CD4-positive, CD25-positive, alpha-beta regulatory T cell (primary cell): ENCODE measurements around the gene MAPKAP1. TPM values are rescaled to one million over a fixed set of nuclear protein-coding genes. Genes with fewer than 3 reads are reported as not detected.

ENCODE experiments used
- ATAC-seq, 2 donors: fragments of 150-1000 bp; cut with Tn5 transposase; one replicate each; pipeline ENCODE4 v1.10.0; 2021; ENCODE audit warnings: low read depth in 2 of 2, moderate number of reproducible peaks in 2 of 2, moderate library complexity in 1 of 2
- DNase-seq, 3 donors: peaks; one replicate each; pipeline versions ENCODE4 v3.0.0 to v3.0.0-alpha.2; 2012 to 2022; ENCODE audit warnings: mixed read lengths in 1 of 3
- H3K27ac ChIP-seq: one replicate; pipeline ENCODE4 v1.7.0; 2013; ENCODE audit warnings: mild to moderate bottlenecking, low read length; ENCODE audit not compliant: insufficient read depth, poor library complexity, severe bottlenecking
- H3K27me3 ChIP-seq: one replicate; pipeline ENCODE4 v1.7.0; 2013; ENCODE audit warnings: low read length; ENCODE audit not compliant: control insufficient read depth, insufficient read depth
- H3K36me3 ChIP-seq: one replicate; pipeline ENCODE4 v1.7.0; 2013; ENCODE audit warnings: mild to moderate bottlenecking, low read length, moderate library complexity; ENCODE audit not compliant: control insufficient read depth, insufficient read depth
- H3K4me1 ChIP-seq: 2 replicates; pipeline ENCODE4 v1.7.0; 2013; ENCODE audit warnings: mild to moderate bottlenecking, low read length; ENCODE audit not compliant: insufficient read depth, control insufficient read depth, poor library complexity, severe bottlenecking
- H3K4me3 ChIP-seq: one replicate; pipeline ENCODE4 v1.7.0; 2013; ENCODE audit warnings: low read depth, mild to moderate bottlenecking, low read length, moderate library complexity
- H3K9me3 ChIP-seq, 2 experiments: 1 replicate in 1 of 2; 2 replicates in 1 of 2; pipeline ENCODE4 v1.7.0; 2013; ENCODE audit warnings: low read length in 2 of 2, mild to moderate bottlenecking in 1 of 2, moderate library complexity in 1 of 2; ENCODE audit not compliant: control insufficient read depth in 2 of 2
- H3K27ac Mint-ChIP-seq, 3 donors: one replicate each; pipeline ENCODE4 v1.8.0; 2020 to 2022; ENCODE audit warnings: mild to moderate bottlenecking in 3 of 3, mixed read lengths in 3 of 3, moderate library complexity in 2 of 3
- H3K27me3 Mint-ChIP-seq: one replicate; pipeline ENCODE4 v1.8.0; 2022; ENCODE audit warnings: mild to moderate bottlenecking, mixed read lengths
- H3K36me3 Mint-ChIP-seq: one replicate; pipeline ENCODE4 v1.8.0; 2020; ENCODE audit warnings: mixed read lengths
- H3K4me1 Mint-ChIP-seq, 4 donors: one replicate each; pipeline ENCODE4 v1.8.0; 2020 to 2022; ENCODE audit warnings: mixed read lengths in 4 of 4, mild to moderate bottlenecking in 1 of 4
- H3K4me3 Mint-ChIP-seq, 4 donors: one replicate each; pipeline ENCODE4 v1.8.0; 2020 to 2022; ENCODE audit warnings: mild to moderate bottlenecking in 4 of 4, mixed read lengths in 4 of 4, moderate library complexity in 3 of 4
- H3K9me3 Mint-ChIP-seq, 7 donors: one replicate each; pipeline ENCODE4 v1.8.0; 2020 to 2022; ENCODE audit warnings: mixed read lengths in 7 of 7, mild to moderate bottlenecking in 3 of 7, moderate library complexity in 2 of 7
- polyA plus RNA-seq, 4 donors: library from polyadenylated mRNA; unstranded; fragments of 300-500 nt; fragmentation: Illumina TruSeq; gene quantifications; one replicate each; pipeline ENCODE4 v1.2.3, GENCODE V29; 2021
- total RNA-seq: library from RNA; stranded (reverse); gene quantifications from one replicate; pipeline ENCODE4 v1.2.3, GENCODE V29; 2022

Gene MAPKAP1
- total and polyA plus RNA-seq, 5 donors from 2014 or later = 40.8 to 53.2 (median 47.3) TPM

DNA sequence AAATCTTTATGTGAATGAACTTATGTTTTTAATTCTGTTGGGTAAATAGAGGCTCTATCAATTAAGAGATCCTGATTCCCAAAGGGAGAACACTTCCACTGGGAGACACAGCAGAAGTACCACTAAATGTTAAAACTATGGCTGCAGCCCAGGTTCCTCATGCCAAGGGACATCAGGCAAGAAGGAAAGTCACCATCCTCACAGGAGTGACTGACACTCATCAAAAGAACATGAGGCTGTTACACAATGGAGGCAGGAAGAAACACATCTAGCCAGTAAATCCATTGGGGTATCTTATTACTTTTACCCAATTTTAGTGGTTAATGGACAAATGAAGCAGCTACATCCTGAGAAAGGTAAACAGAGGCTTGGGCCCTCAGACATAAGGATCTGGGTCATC is 94.4 kb downstream of the MAPKAP1 start:
- no peaks in the 10 kb centered on the region for H3K27me3 Mint-ChIP-seq
- Histone ChIP-seq H3K36me3 (no peaks in the 10 kb centered on the region), H3K9me3 (no peaks in the 10 kb centered on the region), H3K27ac (no peak overlapping the region), H3K4me1 (no peaks in the 10 kb centered on the region), H3K4me3 (no peak overlapping the region), H3K27me3 (no peaks in the 10 kb centered on the region)
- no peaks in the 10 kb centered on the region for H3K9me3 Mint-ChIP-seq
- no peak for ATAC-seq
- no peak for DNase-seq
- peaks cover 6 to 55% (median 29%) of the 10 kb centered on the region in 4 donors for H3K4me1 Mint-ChIP-seq
- no peak overlapping the region for H3K4me3 Mint-ChIP-seq
- peak overlapping the region in 1 of 3 donors; percentile 62 for H3K27ac Mint-ChIP-seq
- no peaks in the 10 kb centered on the region for H3K36me3 Mint-ChIP-seq

GRCh38 chr9:125611121-125611765 is 95.8 kb downstream of the MAPKAP1 start:
- H3K4me1 Mint-ChIP-seq = peaks cover 12 to 46% (median 29%) of the 10 kb centered on the region in 4 donors

DNA sequence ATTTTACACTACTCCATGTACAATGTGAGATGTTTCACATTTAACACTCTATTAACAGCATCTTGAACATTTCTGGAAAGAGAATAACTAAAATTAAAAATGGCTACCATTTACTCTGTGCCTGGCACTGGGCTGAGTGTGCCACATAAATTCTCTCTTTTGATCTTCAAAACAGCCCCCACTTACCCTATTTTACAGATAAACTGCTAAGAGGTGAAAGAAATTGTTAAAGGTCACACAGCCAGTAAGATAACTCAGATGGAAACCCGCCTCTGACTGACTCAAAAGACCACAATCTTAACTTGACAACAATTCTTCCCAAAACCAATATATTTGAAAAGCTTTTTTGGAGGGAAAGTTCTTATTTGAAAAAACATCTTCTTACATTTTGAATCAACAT is 97.3 kb downstream of the MAPKAP1 start:
- no peak overlapping the region for H3K27ac Mint-ChIP-seq
- H3K9me3 Mint-ChIP-seq = no peaks in the 10 kb centered on the region
- Histone ChIP-seq H3K4me3 (no peak overlapping the region), H3K27ac (no peak overlapping the region), H3K4me1 (no peaks in the 10 kb centered on the region), H3K27me3 (no peaks in the 10 kb centered on the region), H3K36me3 (no peaks in the 10 kb centered on the region), H3K9me3 (no peaks in the 10 kb centered on the region)
- H3K36me3 Mint-ChIP-seq = no peaks in the 10 kb centered on the region
- no peak overlapping the region for H3K4me3 Mint-ChIP-seq
- H3K27me3 Mint-ChIP-seq = no peaks in the 10 kb centered on the region
- ATAC-seq (no peak), DNase-seq (no peak)
- H3K4me1 Mint-ChIP-seq = peaks cover 12 to 46% (median 30%) of the 10 kb centered on the region in 4 donors

More at GRCh38 chr9:125611121-125611765, 95.8 kb downstream of the MAPKAP1 start:
- no peaks in the 10 kb centered on the region for H3K27me3 ChIP-seq
- no peak overlapping the region for H3K4me3 ChIP-seq
- Mint-ChIP-seq H3K9me3 (no peaks in the 10 kb centered on the region), H3K27ac (peak overlapping the region in 1 of 3 donors; percentile 62), H3K27me3 (no peaks in the 10 kb centered on the region), H3K4me3 (no peak overlapping the region), H3K36me3 (no peaks in the 10 kb centered on the region)
- H3K9me3 ChIP-seq = no peaks in the 10 kb centered on the region
- DNase-seq = no peak
- no peak overlapping the region for H3K27ac ChIP-seq
- ATAC-seq = no peak
- no peaks in the 10 kb centered on the region for H3K36me3 ChIP-seq
- H3K4me1 ChIP-seq = no peaks in the 10 kb centered on the region

DNA sequence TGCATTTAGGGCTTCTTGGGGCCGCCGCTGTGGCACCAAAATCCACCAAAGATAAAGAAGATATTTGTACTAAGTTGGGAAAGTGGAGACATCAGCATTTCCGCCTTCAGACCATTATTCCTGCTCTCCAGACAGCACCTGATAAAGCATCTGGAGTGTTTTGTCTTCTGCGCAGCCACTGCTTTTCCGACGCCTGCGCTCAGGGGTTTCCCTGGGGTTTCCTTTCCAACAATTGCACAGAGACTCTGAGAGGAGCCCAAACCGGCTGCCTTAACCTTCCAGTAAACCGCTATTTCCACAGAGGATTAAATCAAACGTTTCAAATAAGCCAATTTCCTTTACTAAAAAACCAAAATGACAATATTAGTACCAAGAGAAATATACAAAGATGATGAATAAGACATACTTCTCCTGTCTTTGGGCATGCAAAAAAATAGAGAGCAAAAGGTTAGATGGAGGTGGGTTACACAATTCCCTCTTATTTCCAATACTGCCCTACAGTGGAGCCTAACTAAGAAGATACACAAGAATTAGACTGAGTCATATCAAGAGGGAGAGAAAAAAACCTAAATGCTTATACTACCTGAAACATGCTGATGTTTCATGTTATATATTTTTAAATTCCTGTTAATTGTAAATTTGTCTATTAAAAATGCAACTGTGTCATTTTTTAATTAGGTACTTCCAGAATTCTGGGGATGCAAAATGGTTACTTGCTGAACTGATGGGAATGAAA is 98.4 kb downstream of the MAPKAP1 start:
- no peak overlapping the region for H3K4me3 Mint-ChIP-seq
- no peaks in the 10 kb centered on the region for H3K36me3 ChIP-seq
- H3K27me3 ChIP-seq = no peaks in the 10 kb centered on the region
- H3K27me3 Mint-ChIP-seq = no peaks in the 10 kb centered on the region
- H3K9me3 ChIP-seq = no peaks in the 10 kb centered on the region
- no peaks in the 10 kb centered on the region for H3K4me1 ChIP-seq
- H3K36me3 Mint-ChIP-seq = no peaks in the 10 kb centered on the region
- no peaks in the 10 kb centered on the region for H3K9me3 Mint-ChIP-seq
- ATAC-seq (no peak), DNase-seq (no peak)
- H3K27ac ChIP-seq = no peak overlapping the region
- H3K27ac Mint-ChIP-seq = peak overlapping the region in 1 of 3 donors; percentile 41
- H3K4me1 Mint-ChIP-seq = peaks cover 12 to 48% (median 33%) of the 10 kb centered on the region in 4 donors
- no peak overlapping the region for H3K4me3 ChIP-seq

DNA sequence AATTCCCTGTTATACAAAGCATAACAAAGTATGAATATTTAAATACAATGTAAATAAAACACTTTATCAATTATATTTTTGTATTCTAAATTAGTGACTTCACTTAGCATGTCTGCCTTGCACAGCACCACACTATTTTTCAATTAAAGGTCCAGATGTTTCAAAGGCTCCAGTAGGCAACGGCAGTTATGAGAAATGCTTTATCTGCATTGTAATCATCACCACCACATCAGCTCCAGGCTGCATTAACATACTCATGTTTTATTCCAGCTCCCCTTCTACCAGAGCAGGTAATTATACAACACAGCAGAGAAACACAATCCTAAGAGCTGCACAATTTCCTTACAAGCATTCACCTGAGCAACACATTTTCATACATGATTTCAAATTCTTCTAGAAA is 102.8 kb downstream of the MAPKAP1 start:
- Mint-ChIP-seq H3K27me3 (no peaks in the 10 kb centered on the region), H3K27ac (no peak overlapping the region), H3K36me3 (no peaks in the 10 kb centered on the region), H3K4me3 (no peak overlapping the region), H3K9me3 (no peaks in the 10 kb centered on the region), H3K4me1 (peaks cover 12 to 40% (median 25%) of the 10 kb centered on the region in 4 donors)
- Histone ChIP-seq H3K9me3 (no peaks in the 10 kb centered on the region), H3K36me3 (no peaks in the 10 kb centered on the region), H3K4me3 (no peak overlapping the region), H3K27ac (no peak overlapping the region), H3K4me1 (no peaks in the 10 kb centered on the region), H3K27me3 (no peaks in the 10 kb centered on the region)
- no peak for DNase-seq
- ATAC-seq = no peak

DNA sequence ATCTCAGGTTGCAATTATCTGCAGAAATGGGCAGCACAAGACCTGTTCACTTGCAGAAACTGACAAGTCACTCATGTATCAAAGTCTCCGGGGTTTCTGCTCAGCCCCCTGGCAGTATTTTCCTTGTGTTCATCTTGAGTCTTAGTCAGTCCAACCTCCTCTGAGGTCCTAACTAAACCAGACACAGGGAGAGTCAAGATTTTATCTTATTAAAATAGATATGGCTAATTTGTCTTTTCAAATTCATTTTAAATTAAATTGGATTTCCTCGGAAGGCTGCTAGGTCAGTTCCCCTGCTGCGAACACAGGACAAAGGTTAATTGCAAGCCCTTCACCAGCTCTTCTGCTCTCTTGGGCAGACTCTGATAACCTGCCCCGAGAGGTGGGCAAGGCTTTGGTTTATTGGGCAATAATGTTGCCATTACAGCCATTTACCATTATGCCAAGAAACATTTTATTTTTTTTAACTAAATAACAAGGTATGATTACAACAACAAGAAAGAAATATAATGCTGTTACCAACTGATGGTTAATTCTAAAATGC is 103.5 kb downstream of the MAPKAP1 start:
- H3K9me3 Mint-ChIP-seq = no peaks in the 10 kb centered on the region
- no peak overlapping the region for H3K4me3 ChIP-seq
- no peaks in the 10 kb centered on the region for H3K36me3 ChIP-seq
- DNase-seq = no peak
- H3K27me3 ChIP-seq = no peaks in the 10 kb centered on the region
- peak overlapping the region in 1 of 3 donors; percentile 72 for H3K27ac Mint-ChIP-seq
- H3K9me3 ChIP-seq = no peaks in the 10 kb centered on the region
- H3K4me3 Mint-ChIP-seq = no peak overlapping the region
- no peak for ATAC-seq
- H3K36me3 Mint-ChIP-seq = no peaks in the 10 kb centered on the region
- H3K27me3 Mint-ChIP-seq = no peaks in the 10 kb centered on the region
- H3K4me1 ChIP-seq = no peaks in the 10 kb centered on the region
- H3K4me1 Mint-ChIP-seq = peaks cover 14 to 38% (median 23%) of the 10 kb centered on the region in 4 donors
- no peak overlapping the region for H3K27ac ChIP-seq

DNA sequence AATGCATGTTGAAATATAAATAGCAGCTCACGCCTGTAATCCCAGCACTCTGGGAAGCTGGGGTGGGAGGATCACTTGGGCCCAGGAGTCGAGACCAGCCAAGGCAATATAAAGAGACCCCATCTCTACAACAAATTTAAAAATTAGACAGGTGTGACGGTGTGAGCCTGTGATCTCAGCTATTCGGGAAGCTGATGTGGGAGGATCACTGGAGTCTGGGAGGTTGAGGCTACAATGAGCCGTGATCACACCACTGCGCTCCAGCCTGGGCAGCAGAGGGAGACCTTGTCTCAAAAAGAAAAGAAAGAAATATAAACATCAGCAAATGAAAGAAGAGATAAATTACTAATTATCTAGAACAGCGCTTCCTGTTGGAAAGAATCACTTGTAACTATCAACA is 105.0 kb downstream of the MAPKAP1 start:
- Mint-ChIP-seq H3K9me3 (no peaks in the 10 kb centered on the region), H3K27me3 (no peaks in the 10 kb centered on the region), H3K27ac (no peak overlapping the region), H3K4me1 (peaks cover 14 to 34% (median 22%) of the 10 kb centered on the region in 4 donors), H3K4me3 (no peak overlapping the region), H3K36me3 (peaks cover 7% of the 10 kb centered on the region)
- ATAC-seq (no peak), DNase-seq (no peak)
- no peak overlapping the region for H3K4me3 ChIP-seq
- H3K27me3 ChIP-seq = no peaks in the 10 kb centered on the region
- H3K9me3 ChIP-seq = no peaks in the 10 kb centered on the region
- H3K36me3 ChIP-seq = no peaks in the 10 kb centered on the region
- H3K27ac ChIP-seq = no peak overlapping the region
- no peaks in the 10 kb centered on the region for H3K4me1 ChIP-seq
